DOHH2 (cell line): ENCODE results near the gene TSPAN11.

Experiments used
- CTCF ChIP-seq: fragments of 200-600 bp; sonication (generic); IDR thresholded peaks from one replicate; pipeline ENCODE4 v1.5.1; 2014; ENCODE audit warnings: antibody characterized with exemption, mild to moderate bottlenecking, low read depth, low read length; ENCODE audit not compliant: poor library complexity, severe bottlenecking
- EZH2phosphoT487 ChIP-seq: fragments of 200-600 bp; sonication (generic); IDR thresholded peaks from 2 replicates; pipeline ENCODE4 v1.6.1; 2017; ENCODE audit warnings: borderline replicate concordance, mild to moderate bottlenecking, antibody characterized with exemption, low read length, moderate library complexity, mixed read lengths

- TF ChIP-seq CTCF (no peak), EZH2phosphoT487 (no peak)
These were observed 21.0 kb upstream of the TSPAN11 start for GRCh38 chr12:30905463-30906009.
